ENCODE data around the gene FSIP2.
"Not testable (repeated sequence)": the region's sequence is repeated elsewhere in the genome, so short reads cannot be mapped to it uniquely, and the experiment has no call there.

FSIP2 gene

GRCh38 chr2:185835974-185836373 is 97.4 kb downstream of the FSIP2 start:
- no peak for DNase-seq
- Mint-ChIP-seq H3K4me3 (no peak overlapping the region), H3K27ac (no peak overlapping the region), H3K36me3 (ENCODE audit: low read depth) (no peaks in the 10 kb centered on the region), H3K4me1 (no peaks in the 10 kb centered on the region), H3K9me3 (peaks cover 31% of the 10 kb centered on the region), H3K27me3 (no peaks in the 10 kb centered on the region)
- ATAC-seq, result no peak

GRCh38 chr2:185854885-185855284 is 116.3 kb downstream of the FSIP2 start:
- Mint-ChIP-seq H3K4me3 (no peak overlapping the region), H3K36me3 (ENCODE audit: low read depth) (no peaks in the 10 kb centered on the region), H3K9me3 (peaks cover 7% of the 10 kb centered on the region), H3K27ac (no peak overlapping the region), H3K4me1 (no peaks in the 10 kb centered on the region), H3K27me3 (no peaks in the 10 kb centered on the region)
- ATAC-seq, result no peak
- DNase-seq, result no peak

GRCh38 chr2:185857691-185858090 is 119.1 kb downstream of the FSIP2 start:
- H3K27me3 Mint-ChIP-seq, result no peaks in the 10 kb centered on the region
- DNase-seq (no peak), ATAC-seq (no peak)
- no peak overlapping the region for H3K4me3 Mint-ChIP-seq
- no peak overlapping the region for H3K27ac Mint-ChIP-seq
- H3K9me3 Mint-ChIP-seq, result peaks cover 3% of the 10 kb centered on the region
- no peaks in the 10 kb centered on the region for H3K36me3 Mint-ChIP-seq (ENCODE audit: low read depth)
- H3K4me1 Mint-ChIP-seq, result no peaks in the 10 kb centered on the region

GRCh38 chr2:185859506-185859905 is 120.9 kb downstream of the FSIP2 start:
- no peak overlapping the region for H3K27ac Mint-ChIP-seq
- peaks cover 8% of the 10 kb centered on the region for H3K9me3 Mint-ChIP-seq
- peaks cover 4% of the 10 kb centered on the region for H3K36me3 Mint-ChIP-seq (ENCODE audit: low read depth)
- H3K4me1 Mint-ChIP-seq, result no peaks in the 10 kb centered on the region
- no peak overlapping the region for H3K4me3 Mint-ChIP-seq
- H3K27me3 Mint-ChIP-seq, result no peaks in the 10 kb centered on the region
- DNase-seq (no peak), ATAC-seq (no peak)

GRCh38 chr2:185860321-185860720 is 121.7 kb downstream of the FSIP2 start:
- DNase-seq (no peak), ATAC-seq (no peak)
- Mint-ChIP-seq H3K27ac (no peak overlapping the region), H3K4me1 (no peaks in the 10 kb centered on the region), H3K27me3 (no peaks in the 10 kb centered on the region), H3K9me3 (peaks cover 8% of the 10 kb centered on the region), H3K4me3 (no peak overlapping the region), H3K36me3 (ENCODE audit: low read depth) (peaks cover 4% of the 10 kb centered on the region)

GRCh38 chr2:185862657-185863398 is 124.2 kb downstream of the FSIP2 start:
- H3K27ac Mint-ChIP-seq, result no peak overlapping the region
- no peak overlapping the region for H3K4me3 Mint-ChIP-seq
- H3K36me3 Mint-ChIP-seq (ENCODE audit: low read depth), result peaks cover 4% of the 10 kb centered on the region
- H3K27me3 Mint-ChIP-seq, result no peaks in the 10 kb centered on the region
- H3K4me1 Mint-ChIP-seq, result no peaks in the 10 kb centered on the region
- no peak for ATAC-seq
- peaks cover 4% of the 10 kb centered on the region for H3K9me3 Mint-ChIP-seq
- no peak for DNase-seq

- H3K4me3 Mint-ChIP-seq; H3K27ac Mint-ChIP-seq; H3K27me3 Mint-ChIP-seq; ATAC-seq; H3K4me1 Mint-ChIP-seq; DNase-seq; H3K9me3 Mint-ChIP-seq; H3K36me3 Mint-ChIP-seq (ENCODE audit: low read depth): not testable (repeated sequence)
Observed at GRCh38 chr2:185864468-185865260, 126.1 kb downstream of the FSIP2 start.

GRCh38 chr2:185875136-185875931 is 136.7 kb downstream of the FSIP2 start:
- H3K4me3 Mint-ChIP-seq, result no peak overlapping the region
- H3K27me3 Mint-ChIP-seq, result no peaks in the 10 kb centered on the region
- H3K36me3 Mint-ChIP-seq (ENCODE audit: low read depth), result no peaks in the 10 kb centered on the region
- no peak for DNase-seq
- no peak for ATAC-seq
- H3K4me1 Mint-ChIP-seq, result no peaks in the 10 kb centered on the region
- H3K9me3 Mint-ChIP-seq, result no peaks in the 10 kb centered on the region
- H3K27ac Mint-ChIP-seq, result no peak overlapping the region

- ATAC-seq, result no peak
- Mint-ChIP-seq H3K4me1 (no peaks in the 10 kb centered on the region), H3K9me3 (no peaks in the 10 kb centered on the region), H3K36me3 (ENCODE audit: low read depth) (no peaks in the 10 kb centered on the region), H3K27ac (no peak overlapping the region), H3K27me3 (no peaks in the 10 kb centered on the region), H3K4me3 (no peak overlapping the region)
- DNase-seq, result no peak
Observed at GRCh38 chr2:185876234-185876633, 137.6 kb downstream of the FSIP2 start.

- Mint-ChIP-seq H3K4me3 (no peak overlapping the region), H3K9me3 (no peaks in the 10 kb centered on the region), H3K36me3 (ENCODE audit: low read depth) (no peaks in the 10 kb centered on the region), H3K27ac (no peak overlapping the region), H3K27me3 (no peaks in the 10 kb centered on the region), H3K4me1 (no peaks in the 10 kb centered on the region)
- ATAC-seq, result no peak
- no peak for DNase-seq
Observed at GRCh38 chr2:185880396-185880795, 141.8 kb downstream of the FSIP2 start.

Data from activated naive CD8-positive, alpha-beta T cell treated with anti-CD3 and anti-CD28 coated beads, Interleukin-2, amount 50 U/mL, for 24 hours (primary cell).